ENCODE results near the gene ATP10A. TPM values are rescaled to one million over a fixed set of nuclear protein-coding genes. Genes with fewer than 3 reads are reported as not detected.
A peak's percentile ranks its signal among the peaks of the same experiment; 100 is the strongest.

ATP10A gene
- total RNA-seq, 2 donors from 2014 or later: 28.6 to 36.8 TPM

GRCh38 chr15:25812845-25813244 lies 50.3 kb downstream of the ATP10A start:
- DNase-seq (no peak), ATAC-seq (no peak)
- H3K4me3 Mint-ChIP-seq: peak overlapping the region; percentile 82
- no peaks in the 10 kb centered on the region for H3K27me3 Mint-ChIP-seq
- no peaks in the 10 kb centered on the region for H3K9me3 ChIP-seq (ENCODE audit: control insufficient read depth, low read length, poor library complexity, severe bottlenecking)
- H3K27ac Mint-ChIP-seq: peak overlapping the region; percentile 85
- H3K36me3 Mint-ChIP-seq (ENCODE audit: low read depth): peaks cover 2% of the 10 kb centered on the region
- H3K4me1 Mint-ChIP-seq: peaks cover 38% of the 10 kb centered on the region

DNA sequence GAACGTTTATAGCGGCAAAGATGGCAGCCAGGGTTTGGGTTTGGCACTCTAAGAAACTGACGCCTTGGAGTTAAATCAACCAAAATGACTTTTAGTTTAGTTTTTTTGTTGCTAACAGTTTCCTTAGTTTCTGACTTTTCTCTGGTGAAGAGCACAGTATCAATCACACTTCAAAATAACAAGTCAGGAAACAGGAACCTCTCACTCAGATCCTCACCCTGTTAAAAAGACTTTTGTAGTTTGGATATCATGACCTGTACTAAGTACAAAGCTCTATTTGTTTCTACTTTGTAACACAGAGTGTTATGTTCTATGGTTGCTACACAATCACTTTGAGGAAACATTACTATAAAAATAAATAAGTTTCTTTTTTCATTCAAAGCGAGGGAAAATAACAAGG lies 51.1 kb downstream of the ATP10A start:
- peak overlapping the region; percentile 85 for H3K27ac Mint-ChIP-seq
- peak overlapping the region; percentile 82 for H3K4me3 Mint-ChIP-seq
- peaks cover 38% of the 10 kb centered on the region for H3K4me1 Mint-ChIP-seq
- DNase-seq: no peak
- H3K9me3 ChIP-seq (ENCODE audit: control insufficient read depth, low read length, poor library complexity, severe bottlenecking): no peaks in the 10 kb centered on the region
- H3K36me3 Mint-ChIP-seq (ENCODE audit: low read depth): peaks cover 5% of the 10 kb centered on the region
- no peaks in the 10 kb centered on the region for H3K27me3 Mint-ChIP-seq
- peak; percentile 56 for ATAC-seq

- H3K27me3 Mint-ChIP-seq: no peaks in the 10 kb centered on the region
- H3K4me1 Mint-ChIP-seq: peaks cover 41% of the 10 kb centered on the region
- H3K36me3 Mint-ChIP-seq (ENCODE audit: low read depth): peaks cover 5% of the 10 kb centered on the region
- ATAC-seq: peak; percentile 29
- H3K9me3 ChIP-seq (ENCODE audit: control insufficient read depth, low read length, poor library complexity, severe bottlenecking): no peaks in the 10 kb centered on the region
- peak overlapping the region; percentile 85 for H3K27ac Mint-ChIP-seq
- H3K4me3 Mint-ChIP-seq: peak overlapping the region; percentile 82
- no peak for DNase-seq
These were observed 51.6 kb downstream of the ATP10A start for GRCh38 chr15:25811481-25811906.

DNA sequence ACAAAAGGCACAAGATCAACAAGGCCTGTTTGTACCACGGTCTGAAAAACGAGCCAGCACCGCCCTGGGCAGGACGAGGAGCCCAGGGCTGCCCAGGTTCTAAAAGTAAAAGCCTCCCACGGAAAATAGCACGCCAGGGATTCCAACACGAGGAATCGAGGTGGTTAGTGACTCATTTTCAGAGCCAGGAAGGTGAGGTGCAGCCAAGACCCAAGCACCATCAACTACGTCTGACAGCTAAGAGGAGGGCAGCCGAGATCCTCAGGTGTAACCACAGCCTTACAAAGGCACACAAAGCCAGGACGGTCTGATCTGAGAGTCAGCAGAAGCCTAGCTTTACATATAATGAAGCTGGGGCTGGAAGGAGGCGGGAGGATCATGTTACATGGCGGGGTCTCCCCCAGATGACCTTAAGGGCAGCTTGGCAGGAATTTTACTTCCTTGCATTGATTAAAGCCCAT lies 52.5 kb downstream of the ATP10A start:
- Mint-ChIP-seq H3K4me1 (peaks cover 46% of the 10 kb centered on the region), H3K27me3 (no peaks in the 10 kb centered on the region), H3K36me3 (ENCODE audit: low read depth) (peaks cover 5% of the 10 kb centered on the region), H3K4me3 (peak overlapping the region; percentile 82), H3K27ac (peak overlapping the region; percentile 85)
- peak; percentile 72 for ATAC-seq
- DNase-seq: no peak
- H3K9me3 ChIP-seq (ENCODE audit: control insufficient read depth, low read length, poor library complexity, severe bottlenecking): no peaks in the 10 kb centered on the region

DNA sequence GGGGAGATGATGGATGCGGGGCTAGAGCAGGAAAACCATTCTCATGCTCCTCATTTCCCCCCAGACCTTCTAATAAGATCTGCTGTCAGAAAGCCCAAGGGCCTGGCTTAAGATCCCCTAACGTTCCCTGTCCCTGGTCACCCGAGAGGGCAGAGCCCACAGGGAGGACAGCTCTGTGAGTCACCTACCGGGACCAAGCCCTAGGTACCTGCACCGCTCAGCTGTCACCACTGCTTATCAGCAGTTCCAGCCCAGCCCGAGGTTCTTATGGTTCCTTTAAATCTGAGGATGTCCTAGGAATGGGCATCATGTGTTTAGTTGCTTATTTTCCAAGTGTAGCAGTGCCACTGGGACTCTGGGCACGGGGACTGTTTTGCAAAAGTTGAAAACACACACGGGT lies 53.0 kb downstream of the ATP10A start:
- DNase-seq (no peak), ATAC-seq (no peak)
- peak overlapping the region; percentile 85 for H3K27ac Mint-ChIP-seq
- no peak overlapping the region for H3K4me3 Mint-ChIP-seq
- H3K27me3 Mint-ChIP-seq: no peaks in the 10 kb centered on the region
- peaks cover 44% of the 10 kb centered on the region for H3K4me1 Mint-ChIP-seq
- H3K9me3 ChIP-seq (ENCODE audit: control insufficient read depth, low read length, poor library complexity, severe bottlenecking): no peaks in the 10 kb centered on the region
- H3K36me3 Mint-ChIP-seq (ENCODE audit: low read depth): peaks cover 5% of the 10 kb centered on the region

DNA sequence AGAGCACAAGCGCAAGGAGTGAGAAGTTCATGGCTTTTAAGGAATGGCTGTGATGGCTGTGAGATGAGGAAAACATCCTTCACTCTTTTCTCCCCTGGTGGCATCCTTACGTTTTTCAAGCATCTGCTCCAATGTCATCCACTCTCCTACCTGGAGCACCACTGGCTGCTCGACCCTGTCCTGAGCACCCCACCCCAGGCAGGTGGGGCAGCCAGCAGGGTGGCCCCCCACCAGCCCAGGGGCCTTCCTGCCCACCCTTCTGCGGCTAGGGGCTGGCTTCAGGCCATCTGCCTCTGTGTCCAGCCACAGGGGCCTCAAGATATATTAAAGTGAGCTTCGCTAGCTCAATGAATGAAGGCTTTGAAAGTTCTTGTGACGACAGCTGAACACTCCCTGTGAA lies 56.1 kb downstream of the ATP10A start:
- Mint-ChIP-seq H3K27me3 (no peaks in the 10 kb centered on the region), H3K27ac (no peak overlapping the region), H3K36me3 (ENCODE audit: low read depth) (peaks cover 5% of the 10 kb centered on the region), H3K4me3 (no peak overlapping the region), H3K4me1 (peaks cover 27% of the 10 kb centered on the region)
- H3K9me3 ChIP-seq (ENCODE audit: control insufficient read depth, low read length, poor library complexity, severe bottlenecking): no peaks in the 10 kb centered on the region
- ATAC-seq (no peak), DNase-seq (no peak)

- H3K36me3 Mint-ChIP-seq (ENCODE audit: low read depth): peaks cover 5% of the 10 kb centered on the region
- H3K27ac Mint-ChIP-seq: no peak overlapping the region
- H3K9me3 ChIP-seq (ENCODE audit: control insufficient read depth, low read length, poor library complexity, severe bottlenecking): no peaks in the 10 kb centered on the region
- H3K4me1 Mint-ChIP-seq: peaks cover 20% of the 10 kb centered on the region
- ATAC-seq (no peak), DNase-seq (no peak)
- H3K27me3 Mint-ChIP-seq: no peaks in the 10 kb centered on the region
- no peak overlapping the region for H3K4me3 Mint-ChIP-seq
These were observed 58.1 kb downstream of the ATP10A start for GRCh38 chr15:25805031-25805430.

- Mint-ChIP-seq H3K27ac (no peak overlapping the region), H3K36me3 (ENCODE audit: low read depth) (peaks cover 5% of the 10 kb centered on the region), H3K4me3 (no peak overlapping the region), H3K27me3 (no peaks in the 10 kb centered on the region), H3K4me1 (peaks cover 20% of the 10 kb centered on the region)
- no peaks in the 10 kb centered on the region for H3K9me3 ChIP-seq (ENCODE audit: control insufficient read depth, low read length, poor library complexity, severe bottlenecking)
- no peak for ATAC-seq
- no peak for DNase-seq
These were observed 58.7 kb downstream of the ATP10A start for GRCh38 chr15:25804451-25804850.

DNA sequence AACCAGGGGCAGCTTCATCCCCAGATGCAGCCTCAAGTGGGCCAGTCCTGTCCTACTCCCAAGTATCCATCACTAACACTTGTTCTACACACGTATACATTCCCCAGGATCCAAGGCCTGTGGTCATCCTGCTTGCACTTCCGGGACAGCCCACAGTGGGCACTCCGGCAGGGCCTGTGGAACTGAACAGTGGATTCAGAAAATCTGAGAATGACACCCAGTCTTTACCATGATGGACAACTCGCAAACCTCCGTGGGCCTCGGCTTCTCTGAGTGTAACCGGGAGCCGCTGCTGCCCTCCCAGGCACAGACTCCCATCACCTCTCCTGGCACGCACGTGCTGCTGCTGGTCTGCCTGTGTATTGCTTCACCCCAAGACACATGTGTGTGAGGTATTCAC lies 59.6 kb downstream of the ATP10A start:
- peaks cover 3% of the 10 kb centered on the region for H3K36me3 Mint-ChIP-seq (ENCODE audit: low read depth)
- H3K27me3 Mint-ChIP-seq: no peaks in the 10 kb centered on the region
- ATAC-seq (no peak), DNase-seq (no peak)
- H3K4me1 Mint-ChIP-seq: peaks cover 24% of the 10 kb centered on the region
- no peak overlapping the region for H3K27ac Mint-ChIP-seq
- H3K4me3 Mint-ChIP-seq: no peak overlapping the region
- no peaks in the 10 kb centered on the region for H3K9me3 ChIP-seq (ENCODE audit: control insufficient read depth, low read length, poor library complexity, severe bottlenecking)

DNA sequence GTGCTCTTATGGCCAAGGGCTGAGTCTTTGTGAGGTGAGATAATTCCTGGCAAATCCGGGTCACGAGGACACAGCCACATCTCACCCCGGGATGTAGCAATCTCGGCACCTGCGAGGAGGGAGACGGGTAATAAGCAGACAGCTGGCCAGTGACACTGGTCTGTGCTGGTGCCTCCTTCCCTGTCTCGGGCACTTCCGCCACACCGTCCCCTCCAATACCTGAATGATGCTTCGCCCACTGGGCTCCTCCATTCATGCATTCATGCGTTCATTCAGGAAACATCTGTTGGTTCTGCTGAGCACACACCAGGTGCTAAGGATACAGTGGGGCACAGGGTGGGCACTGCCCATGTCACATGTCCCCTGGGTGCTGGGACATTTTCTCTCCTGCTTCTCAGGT lies 60.1 kb downstream of the ATP10A start:
- Mint-ChIP-seq H3K36me3 (ENCODE audit: low read depth) (peaks cover 3% of the 10 kb centered on the region), H3K4me3 (no peak overlapping the region), H3K27ac (no peak overlapping the region), H3K4me1 (peaks cover 24% of the 10 kb centered on the region), H3K27me3 (no peaks in the 10 kb centered on the region)
- DNase-seq (no peak), ATAC-seq (peak; percentile 52)
- no peaks in the 10 kb centered on the region for H3K9me3 ChIP-seq (ENCODE audit: control insufficient read depth, low read length, poor library complexity, severe bottlenecking)

DNA sequence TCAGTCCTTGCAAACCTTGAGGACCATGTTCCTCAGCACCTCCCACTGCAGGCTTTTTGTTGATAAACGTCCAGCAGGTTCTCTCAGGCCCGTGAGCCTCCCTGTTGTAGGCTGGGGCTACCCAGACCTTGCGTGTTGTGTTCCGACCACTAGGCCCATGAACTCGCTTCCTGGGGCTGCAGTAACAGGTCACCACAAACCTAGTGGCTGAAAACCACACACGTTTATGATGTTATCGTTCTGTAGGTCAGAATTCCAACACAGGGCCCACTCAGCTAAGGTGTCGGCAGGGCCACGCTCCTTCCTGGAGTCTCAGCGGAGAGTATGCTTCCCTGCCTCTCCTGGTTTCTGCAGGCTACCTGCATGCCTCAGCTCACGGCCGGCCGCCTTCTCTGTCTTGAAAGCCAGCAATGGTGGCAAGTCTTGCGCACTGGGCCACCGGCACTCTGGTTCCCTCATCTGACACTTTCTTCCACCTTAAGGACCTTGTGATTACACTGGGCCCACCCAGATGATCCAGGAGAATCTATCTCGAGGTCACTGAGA lies 60.8 kb downstream of the ATP10A start:
- H3K4me3 Mint-ChIP-seq: no peak overlapping the region
- no peaks in the 10 kb centered on the region for H3K36me3 Mint-ChIP-seq (ENCODE audit: low read depth)
- no peaks in the 10 kb centered on the region for H3K9me3 ChIP-seq (ENCODE audit: control insufficient read depth, low read length, poor library complexity, severe bottlenecking)
- peaks cover 30% of the 10 kb centered on the region for H3K4me1 Mint-ChIP-seq
- H3K27me3 Mint-ChIP-seq: no peaks in the 10 kb centered on the region
- DNase-seq: no peak
- ATAC-seq: no peak
- H3K27ac Mint-ChIP-seq: peak overlapping the region; percentile 80

DNA sequence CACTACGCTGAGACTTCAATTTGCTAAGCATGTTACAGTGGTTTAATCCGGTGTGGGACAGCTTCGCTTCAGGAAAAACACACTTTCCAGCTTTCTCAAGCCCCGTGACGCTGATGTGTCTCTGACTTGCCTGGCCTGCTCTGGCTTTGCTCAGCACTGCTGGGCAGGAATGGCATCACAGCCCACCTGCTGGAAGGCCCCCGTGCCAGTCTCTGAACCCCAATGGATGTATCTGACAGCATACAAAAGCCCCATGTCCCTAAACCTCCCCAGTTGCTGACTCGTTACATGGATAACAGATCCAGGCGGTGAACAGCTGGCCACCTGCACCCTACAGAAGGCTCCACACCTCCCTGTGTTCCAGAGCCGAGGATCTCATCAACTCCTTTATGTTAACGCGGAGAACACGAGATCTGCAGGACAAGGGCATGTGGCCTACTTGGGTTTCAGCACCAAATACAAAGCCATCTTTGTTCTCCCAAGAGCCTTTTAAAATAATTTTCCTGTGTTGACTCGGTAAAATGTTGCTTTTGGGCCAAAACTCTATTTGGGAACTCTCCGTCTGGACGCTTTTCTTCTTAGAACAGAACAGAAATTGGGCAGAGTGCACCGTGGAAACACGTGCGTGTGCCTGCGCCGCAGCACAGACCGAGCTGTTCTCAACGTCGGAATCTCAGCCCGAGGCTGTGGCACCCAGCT lies 61.4 kb downstream of the ATP10A start:
- no peaks in the 10 kb centered on the region for H3K9me3 ChIP-seq (ENCODE audit: control insufficient read depth, low read length, poor library complexity, severe bottlenecking)
- Mint-ChIP-seq H3K4me3 (no peak overlapping the region), H3K27ac (peak overlapping the region; percentile 80), H3K4me1 (peaks cover 32% of the 10 kb centered on the region), H3K27me3 (no peaks in the 10 kb centered on the region), H3K36me3 (ENCODE audit: low read depth) (peaks cover 3% of the 10 kb centered on the region)
- DNase-seq (no peak), ATAC-seq (no peak)

DNA sequence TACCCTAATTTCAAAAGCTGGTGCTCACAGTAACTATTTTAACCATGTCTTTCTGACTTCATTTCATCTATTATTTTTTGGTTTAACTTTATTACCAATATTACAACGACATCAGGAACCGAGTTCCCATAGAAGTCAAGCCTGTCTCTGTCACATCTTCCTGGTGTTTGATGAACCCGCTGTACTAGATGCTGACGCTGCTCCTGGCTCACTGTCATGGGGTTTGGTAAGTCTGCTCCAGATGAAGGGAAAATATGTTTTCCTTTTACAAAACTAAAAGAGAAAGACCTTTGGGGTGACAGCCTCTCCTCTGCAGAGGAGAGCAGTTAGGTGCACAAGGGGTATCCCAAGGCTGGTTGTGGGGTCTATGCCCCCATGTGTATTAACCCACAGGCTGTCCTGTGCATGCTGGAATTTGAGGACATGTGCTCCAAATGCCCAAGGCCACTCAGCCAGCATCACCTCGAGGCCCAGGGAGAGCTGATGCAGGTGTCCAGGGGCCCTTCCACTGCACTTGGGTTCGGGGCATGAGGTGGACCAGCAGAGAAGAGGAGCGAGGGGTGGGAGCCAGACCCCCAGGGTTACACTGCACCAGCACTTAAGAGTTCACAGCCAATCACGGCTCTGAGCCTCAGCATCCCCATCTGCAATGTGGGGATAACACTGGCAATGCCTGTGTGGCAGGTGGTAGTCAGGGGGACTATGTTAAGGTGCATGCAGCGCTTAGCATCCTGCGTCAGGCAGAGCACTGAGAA lies 62.2 kb downstream of the ATP10A start:
- peaks cover 3% of the 10 kb centered on the region for H3K36me3 Mint-ChIP-seq (ENCODE audit: low read depth)
- H3K27ac Mint-ChIP-seq: peak overlapping the region; percentile 80
- no peaks in the 10 kb centered on the region for H3K9me3 ChIP-seq (ENCODE audit: control insufficient read depth, low read length, poor library complexity, severe bottlenecking)
- no peaks in the 10 kb centered on the region for H3K27me3 Mint-ChIP-seq
- H3K4me3 Mint-ChIP-seq: no peak overlapping the region
- DNase-seq (no peak), ATAC-seq (no peak)
- peaks cover 26% of the 10 kb centered on the region for H3K4me1 Mint-ChIP-seq

All from T-helper 17 cell (primary cell).